ENCODE results near the gene CTNS.

Gene CTNS

DNA sequence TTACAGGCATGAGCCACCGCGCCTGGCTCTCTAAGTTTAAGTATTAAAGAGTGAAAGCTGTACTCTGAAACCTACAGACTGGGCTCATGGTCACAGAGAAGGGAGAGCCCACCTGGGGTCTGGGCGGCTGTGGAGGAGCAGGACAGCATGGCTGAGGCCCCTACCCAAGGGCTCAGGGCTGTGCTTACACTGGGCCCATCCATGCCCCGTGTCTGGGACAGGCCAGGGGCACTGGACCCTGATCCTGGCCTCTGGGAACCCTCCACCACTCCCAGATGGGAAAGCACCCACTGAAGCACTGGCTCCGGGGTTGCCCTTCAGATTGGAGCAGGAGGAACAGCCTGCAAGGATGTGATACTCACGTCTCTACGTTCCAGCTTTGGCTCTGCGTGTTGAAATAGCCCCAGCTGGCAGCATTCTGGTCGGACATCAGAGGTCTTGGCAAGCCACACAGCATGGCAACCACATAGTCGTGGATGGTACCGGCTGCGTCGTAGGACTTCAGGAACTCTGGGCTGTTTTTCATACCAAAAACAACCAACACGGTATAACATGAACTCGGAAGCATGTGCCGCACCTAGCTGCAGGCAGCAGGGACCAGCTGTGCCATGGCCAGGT lies 13.5 kb upstream of the CTNS start:
- no peak for DNase-seq (ENCODE audit: low read depth in 1 of 2, low spot score in 1 of 2)

DNA sequence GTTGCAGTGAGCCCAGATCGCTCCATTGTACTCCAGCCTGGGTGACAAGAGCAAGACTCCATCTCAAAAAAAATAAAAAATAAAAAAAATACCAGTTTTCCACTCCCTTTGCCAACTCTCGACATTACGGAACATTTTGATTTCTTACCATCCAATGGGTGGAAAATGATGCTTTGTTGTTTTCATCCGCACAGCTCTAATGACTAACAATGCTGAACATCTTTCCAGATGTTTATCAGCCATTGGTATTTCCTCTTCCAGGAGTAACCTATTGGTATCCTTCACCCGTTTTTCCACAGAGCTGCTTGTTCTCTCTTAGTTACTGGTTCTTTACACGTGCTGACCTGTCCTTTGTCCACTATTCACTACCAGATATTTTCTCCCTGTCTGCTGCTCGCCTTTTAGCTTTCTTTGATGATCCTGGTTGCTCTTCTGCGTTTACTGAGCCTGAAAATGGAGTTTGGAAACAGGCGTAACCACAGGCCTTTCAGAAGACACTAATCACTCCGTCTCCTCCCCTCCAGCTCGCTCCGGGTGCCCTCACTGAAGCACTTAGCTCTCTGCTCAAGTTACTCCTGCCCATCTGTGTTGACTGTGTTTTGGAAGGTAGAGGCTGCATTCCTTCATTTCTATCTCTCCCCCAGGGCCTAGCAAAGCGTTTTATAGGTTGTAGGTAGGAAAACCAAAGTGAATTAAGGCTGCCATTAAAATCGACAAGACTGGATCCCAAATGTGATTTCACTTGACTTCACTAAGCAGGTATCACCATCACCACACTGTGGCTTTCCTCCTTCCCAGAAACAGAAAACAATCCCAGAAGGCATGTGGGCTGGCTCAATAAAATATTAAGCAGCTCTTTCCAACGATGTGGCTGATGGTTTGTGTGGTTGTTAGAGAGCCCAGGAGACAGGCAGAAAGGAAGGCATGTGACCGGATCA lies 9.5 kb upstream of the CTNS start:
- DNase-seq (ENCODE audit: low read depth in 1 of 2, low spot score in 1 of 2): no peak

DNA sequence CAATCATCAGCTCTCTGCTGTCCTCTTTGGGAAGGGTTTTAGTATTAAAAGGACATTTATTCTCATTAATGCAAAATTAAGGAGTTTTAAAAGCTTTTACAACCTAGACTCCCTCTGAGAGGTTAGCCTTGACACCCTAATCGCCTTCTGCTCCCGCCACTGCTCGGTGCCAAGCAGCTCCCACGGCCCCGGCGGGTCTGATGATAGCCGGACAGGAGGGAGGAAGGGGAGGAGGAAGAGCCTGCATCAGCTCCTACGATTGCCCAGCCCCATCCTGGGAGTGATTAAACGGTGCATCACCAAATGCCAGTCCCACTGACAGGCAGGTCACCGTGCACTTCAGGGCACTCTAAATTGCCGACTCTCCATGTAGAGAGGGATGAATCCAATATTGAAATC lies 8.8 kb upstream of the CTNS start:
- no peak for DNase-seq (ENCODE audit: low read depth in 1 of 2, low spot score in 1 of 2)

DNA sequence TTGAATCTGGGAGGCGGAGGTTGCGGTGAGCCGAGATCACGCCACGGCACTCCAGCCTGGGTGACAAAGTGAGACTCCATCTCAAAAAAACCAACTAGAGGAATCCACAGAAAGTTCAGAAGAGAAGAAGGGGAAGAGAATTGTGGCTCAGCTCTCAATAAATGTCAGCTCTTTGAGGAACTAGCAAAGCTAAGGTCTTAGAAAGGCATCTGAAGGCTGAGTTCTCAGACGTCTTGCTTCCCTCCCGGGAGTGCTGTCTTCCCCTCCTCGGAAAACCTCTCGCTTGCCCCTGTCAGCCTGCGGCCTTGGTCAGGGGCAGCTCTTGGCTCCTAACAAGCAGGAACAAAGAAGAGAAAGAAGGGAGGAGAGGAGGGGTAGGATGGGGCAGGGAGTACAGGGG lies 5.8 kb upstream of the CTNS start:
- DNase-seq (ENCODE audit: low read depth in 1 of 2, low spot score in 1 of 2): no peak

DNA sequence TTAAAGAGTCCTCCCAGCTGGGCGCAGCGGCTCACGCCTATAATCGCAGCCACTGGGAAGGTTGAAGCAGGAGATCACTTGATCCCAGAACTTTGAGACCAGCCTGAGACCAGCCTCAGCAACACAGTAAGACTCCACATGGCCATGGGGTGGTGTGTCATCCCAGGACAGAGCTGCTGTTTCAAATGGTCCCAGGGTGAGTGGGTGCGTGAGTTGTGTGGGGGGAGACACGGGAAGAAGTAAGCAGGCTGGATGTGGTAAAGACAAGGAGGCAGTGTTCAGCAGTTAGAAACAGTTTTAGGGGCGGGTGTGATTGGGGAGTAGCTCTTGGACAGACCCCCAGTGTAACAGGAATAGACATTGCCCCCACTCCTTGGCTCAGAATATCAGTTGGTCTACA lies 4.3 kb upstream of the CTNS start:
- no peak for DNase-seq (ENCODE audit: low read depth in 1 of 2, low spot score in 1 of 2)

- no peak for DNase-seq (ENCODE audit: low read depth in 1 of 2, low spot score in 1 of 2)
Observed at GRCh38 chr17:3635474-3636153, 946 bp upstream of the CTNS start.

GRCh38 chr17:3636908-3637373 lies 381 bp downstream of the CTNS start:
- DNase-seq (ENCODE audit: low read depth in 1 of 2, low spot score in 1 of 2): no peak

DNA sequence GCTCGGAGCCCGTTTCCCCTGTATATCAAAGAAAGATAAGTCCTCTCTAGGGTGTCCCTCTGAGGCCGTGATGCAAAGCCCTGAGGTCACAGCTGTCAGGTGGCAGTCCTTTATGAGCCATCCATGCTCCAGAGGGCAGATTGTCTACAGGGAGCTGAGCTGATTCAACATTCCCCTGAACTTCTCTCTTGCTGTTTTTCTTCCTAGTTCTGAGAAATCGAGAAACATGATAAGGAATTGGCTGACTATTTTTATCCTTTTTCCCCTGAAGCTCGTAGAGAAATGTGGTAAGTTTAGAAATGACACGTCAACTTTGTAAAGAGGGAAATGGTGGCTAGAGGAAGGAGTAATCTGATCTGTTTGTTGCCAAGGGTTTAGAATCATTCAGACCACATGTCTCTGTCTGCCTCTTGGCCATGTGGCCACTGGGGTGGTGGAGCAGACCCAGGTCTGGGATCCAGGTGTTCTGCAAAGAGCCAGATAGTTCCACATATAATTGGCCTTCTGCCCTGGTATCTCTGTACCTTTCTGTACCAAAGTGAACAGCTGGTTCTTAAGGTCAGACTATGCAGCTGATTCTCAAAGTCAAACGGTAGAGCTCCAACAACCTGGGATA lies 3.5 kb downstream of the CTNS start:
- DNase-seq (ENCODE audit: low read depth in 1 of 2, low spot score in 1 of 2): no peak

DNA sequence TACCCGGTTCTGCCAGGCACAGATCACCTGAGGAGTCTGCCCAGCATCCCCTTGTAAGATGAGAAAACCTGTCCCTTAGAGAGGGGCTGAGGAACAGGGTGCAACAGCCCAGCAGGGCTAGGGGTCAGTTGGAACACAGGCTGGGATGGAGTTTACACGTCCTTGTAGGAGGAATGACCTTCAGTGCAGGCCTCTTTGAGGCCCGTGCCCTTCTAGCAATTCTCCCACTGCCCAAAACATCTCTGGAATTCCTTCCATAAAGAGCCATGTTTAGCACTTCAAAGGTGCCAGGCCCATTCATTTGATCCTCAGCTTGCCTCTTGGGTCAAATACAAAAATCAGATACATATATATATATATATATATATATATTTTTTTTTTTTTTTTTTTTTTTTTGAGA lies 4.5 kb downstream of the CTNS start:
- no peak for DNase-seq (ENCODE audit: low read depth in 1 of 2, low spot score in 1 of 2)

- DNase-seq (ENCODE audit: low read depth in 1 of 2, low spot score in 1 of 2): no peak
Observed at GRCh38 chr17:3641717-3642486, 5.3 kb downstream of the CTNS start.

DNA sequence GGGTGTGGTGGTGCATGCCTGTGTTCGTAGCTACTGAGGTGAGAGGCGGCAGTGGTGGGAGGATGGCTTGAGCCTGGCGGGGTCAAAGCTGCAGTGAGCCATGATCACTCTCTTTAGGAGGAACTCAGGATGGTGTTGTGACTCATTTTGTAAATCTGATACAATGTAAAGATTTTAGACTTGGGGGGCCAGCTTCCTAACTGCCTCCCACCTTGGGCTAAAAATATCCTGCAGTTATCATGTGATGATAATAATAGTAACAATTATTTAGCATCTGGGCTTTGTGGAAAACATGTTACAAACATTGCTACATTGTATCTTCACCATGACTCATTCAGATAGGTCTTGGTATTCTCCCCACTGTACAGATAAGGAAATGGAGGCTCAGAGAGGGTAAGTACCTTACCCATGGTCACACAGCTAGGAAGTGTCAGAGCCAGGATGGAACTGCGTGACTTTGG lies 7.4 kb downstream of the CTNS start:
- DNase-seq (ENCODE audit: low read depth in 1 of 2, low spot score in 1 of 2): no peak

DNA sequence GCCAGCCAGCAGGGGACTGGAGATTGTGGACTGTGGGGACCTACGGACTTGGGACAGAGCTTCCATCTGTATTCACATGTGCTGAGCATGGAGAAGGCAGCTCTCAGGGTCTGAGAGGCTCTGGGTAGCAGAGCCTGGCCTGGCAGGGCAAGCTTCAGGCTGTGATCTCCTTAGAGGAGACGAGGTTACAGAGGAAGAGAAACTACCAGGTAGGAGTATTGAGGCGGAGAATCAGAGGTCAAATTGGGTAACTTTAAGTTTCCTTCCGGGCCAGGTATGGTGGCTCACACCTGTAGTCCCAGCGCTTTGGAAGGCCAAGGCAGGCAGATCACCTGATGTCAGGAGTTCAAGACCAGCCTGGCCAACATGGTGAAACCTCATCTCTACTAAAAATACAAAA lies 8.8 kb downstream of the CTNS start:
- DNase-seq (ENCODE audit: low read depth in 1 of 2, low spot score in 1 of 2): no peak

DNA sequence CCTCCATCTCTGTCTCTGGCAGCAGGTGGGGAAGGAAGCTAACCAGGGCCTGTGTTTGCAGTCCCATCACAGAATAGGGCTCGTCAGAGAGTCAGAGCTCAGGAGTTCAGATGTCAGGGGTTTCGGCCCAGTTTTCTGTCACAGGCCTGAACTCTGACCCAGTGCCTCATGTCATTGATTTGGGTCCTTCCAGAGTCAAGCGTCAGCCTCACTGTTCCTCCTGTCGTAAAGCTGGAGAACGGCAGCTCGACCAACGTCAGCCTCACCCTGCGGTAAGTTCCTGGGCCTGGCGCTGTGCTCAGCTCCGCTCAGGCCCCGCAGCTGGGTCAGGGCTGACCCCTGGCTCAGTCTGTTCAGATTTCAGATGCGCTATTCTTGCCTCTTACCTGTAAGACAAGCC lies 10.7 kb downstream of the CTNS start:
- no peak for DNase-seq (ENCODE audit: low read depth in 1 of 2, low spot score in 1 of 2)

DNA sequence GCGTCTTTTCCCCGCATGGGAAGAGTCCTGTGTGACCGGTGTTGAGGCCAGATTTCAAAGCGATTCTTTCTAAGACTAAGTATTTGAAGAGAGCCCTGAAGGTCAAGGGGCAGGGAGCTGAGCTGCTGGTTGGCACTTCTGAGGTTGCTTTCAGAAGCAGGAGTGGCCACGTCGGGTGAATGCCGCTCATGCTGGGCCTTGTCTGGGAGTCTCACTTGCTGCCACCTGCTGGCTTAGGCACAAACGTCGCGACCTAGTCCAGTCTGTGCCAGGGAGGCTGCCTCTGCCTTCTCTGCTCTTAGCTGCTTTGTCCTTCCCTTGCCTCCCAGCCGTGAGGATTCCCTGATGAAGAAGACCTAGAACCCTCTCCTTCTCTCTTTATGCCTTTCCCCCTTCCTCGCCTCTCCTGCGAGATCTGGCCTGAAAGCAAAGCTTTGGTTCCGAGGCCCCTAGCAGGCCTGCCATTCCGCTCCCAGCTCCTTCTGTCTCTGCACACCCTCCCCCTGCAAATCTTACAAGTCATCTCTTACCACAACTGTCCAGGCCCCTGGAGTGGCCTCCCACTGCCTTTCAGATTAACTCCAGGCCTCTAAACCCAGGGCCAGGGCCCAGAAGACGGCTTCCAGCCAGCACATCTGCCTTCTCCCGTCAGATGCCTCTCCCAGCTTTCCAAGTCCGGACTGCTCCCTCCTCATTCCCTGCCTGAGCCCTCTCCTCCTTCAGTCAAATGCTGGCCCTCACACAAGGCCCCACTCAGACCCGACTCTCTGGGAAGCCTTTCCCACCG lies 11.4 kb downstream of the CTNS start:
- DNase-seq (ENCODE audit: low read depth in 1 of 2, low spot score in 1 of 2): no peak

- DNase-seq (ENCODE audit: low read depth in 1 of 2, low spot score in 1 of 2): no peak
Observed at GRCh38 chr17:3655766-3656165, 19.2 kb downstream of the CTNS start.

GRCh38 chr17:3656353-3656752 lies 19.8 kb downstream of the CTNS start:
- DNase-seq (ENCODE audit: low read depth in 1 of 2, low spot score in 1 of 2): no peak

DNA sequence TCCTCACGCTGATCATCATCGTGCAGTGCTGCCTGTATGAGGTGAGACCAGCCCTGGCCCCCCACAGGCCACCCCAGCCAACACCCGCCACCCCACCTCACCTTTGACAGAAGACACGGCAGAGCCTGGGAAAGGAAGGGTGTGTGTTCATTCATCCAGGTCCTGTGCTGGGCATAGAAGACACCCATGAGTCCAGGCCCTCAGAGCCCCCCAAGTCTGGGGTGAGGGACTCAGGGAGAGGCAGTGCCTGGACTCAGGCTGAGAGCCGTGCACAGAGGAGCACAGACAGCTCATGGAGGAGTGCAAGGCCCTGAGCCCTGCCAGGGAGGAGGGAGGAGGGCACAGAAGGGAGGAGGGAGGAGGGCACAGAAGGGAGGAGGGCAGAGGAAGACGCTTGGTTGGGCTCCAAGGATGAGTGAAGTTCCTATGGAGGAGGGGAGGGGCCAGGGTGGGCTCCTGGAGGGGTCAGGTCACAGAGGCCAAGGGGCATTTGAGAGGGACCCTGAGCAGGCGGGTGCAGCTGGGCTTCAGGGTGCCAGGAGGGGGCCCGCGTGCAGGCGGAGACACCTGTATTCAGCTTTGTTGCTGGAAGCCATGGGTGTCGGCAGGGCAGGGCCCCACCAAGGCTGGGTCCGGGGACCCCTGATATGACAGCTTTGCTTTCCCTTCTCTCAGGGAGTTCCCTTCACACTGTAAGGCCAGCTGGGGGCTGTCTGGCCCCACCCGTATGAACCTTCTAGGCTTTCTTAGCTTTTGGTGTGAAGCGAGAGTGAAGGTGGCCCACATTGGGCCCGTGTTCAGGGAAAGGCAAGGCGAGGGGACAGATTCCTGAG lies 20.4 kb downstream of the CTNS start:
- DNase-seq (ENCODE audit: low read depth in 1 of 2, low spot score in 1 of 2): no peak

DNA sequence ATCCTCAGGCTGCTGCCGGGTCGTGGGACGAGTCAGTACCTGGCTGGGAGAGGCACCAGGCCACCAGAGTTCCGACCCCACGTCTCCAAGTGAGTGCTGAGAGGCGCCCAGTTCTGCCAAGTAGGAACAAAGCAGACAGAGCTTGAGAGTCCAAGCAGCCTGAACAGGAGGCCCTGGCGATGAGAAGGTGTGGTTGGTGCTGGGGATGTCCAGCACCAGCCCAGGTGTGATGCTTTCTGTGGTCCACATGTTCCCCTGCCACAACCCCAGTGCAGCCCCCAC lies 21.0 kb downstream of the CTNS start:
- DNase-seq (ENCODE audit: low read depth in 1 of 2, low spot score in 1 of 2): no peak
